Brain microvascular endothelial cell (primary cell): ENCODE results near the gene STX12.

Experiments used
- DNase-seq: peaks from one replicate; pipeline ENCODE4 v3.0.0-alpha.2; 2020
- H3K27ac ChIP-seq: fragments of 250-450 bp; sonication (Bioruptor Pico); 2 replicates; pipeline ENCODE4 v1.5.1; 2020; ENCODE audit warnings: mild to moderate bottlenecking, moderate library complexity
- H3K27me3 ChIP-seq: fragments of 250-450 bp; sonication (Bioruptor Pico); replicated peaks from 2 replicates; pipeline ENCODE4 v1.5.1; 2020; ENCODE audit warnings: mild to moderate bottlenecking
- H3K36me3 ChIP-seq: fragments of 250-450 bp; sonication (Bioruptor Pico); replicated peaks from 2 replicates; pipeline ENCODE4 v1.5.1; 2020; ENCODE audit warnings: mild to moderate bottlenecking
- H3K4me3 ChIP-seq: 2 replicates; pipeline ENCODE4 v1.5.1; 2011; ENCODE audit warnings: low read depth, mild to moderate bottlenecking, control low read depth, low read length, moderate library complexity
- CTCF ChIP-seq: IDR thresholded peaks from 2 replicates; pipeline ENCODE4 v1.5.1; 2011; ENCODE audit warnings: low read depth, mild to moderate bottlenecking, moderate library complexity, low read length, control low read depth, inconsistent platforms; ENCODE audit errors: missing control alignments
- in situ Hi-C: cut with HindIII; loops from 2 replicates; pipeline ENCODE4 v1.10.0; 2017; ENCODE audit warnings: low sequenced_read_pairs, low pct_ligation_motif_present

STX12 gene

GRCh38 chr1:27772932-27773825 is at the start of gene STX12:
Gene STX12, plus strand, starts transcription at chr1:27773219. Its CDS starts 89 bp downstream, at chr1:27773308.
- no peak for TF ChIP-seq CTCF
- Histone ChIP-seq H3K27me3 (no peaks in the 10 kb centered on the region), H3K36me3 (no peaks in the 10 kb centered on the region), H3K4me3 (peak within 1 kb of the TSS; percentile 93), H3K27ac (peak within 1 kb of the TSS; percentile 73)
- in situ Hi-C loops, result no loop called here
- DNase-seq, result peak; percentile 99

GRCh38 chr1:27724961-27725373 is 48.1 kb upstream of the STX12 start:
- Histone ChIP-seq H3K27ac (peak overlapping the region; percentile 75), H3K4me3 (peak overlapping the region; percentile 46), H3K36me3 (no peaks in the 10 kb centered on the region), H3K27me3 (no peaks in the 10 kb centered on the region)
- no peak for TF ChIP-seq CTCF
- in situ Hi-C loops, result no loop called here
- DNase-seq, result no peak

- H3K4me3 ChIP-seq, result peak within 1 kb of the TSS; percentile 86
- H3K27ac ChIP-seq, result peak within 1 kb of the TSS; percentile 82
- peak; percentile 57 for TF ChIP-seq CTCF
- no peaks in the 10 kb centered on the region for H3K36me3 ChIP-seq
- no peaks in the 10 kb centered on the region for H3K27me3 ChIP-seq
- in situ Hi-C loops, result no loop called here
- peak; percentile 98 for DNase-seq
These were observed 47.4 kb upstream of the STX12 start, which contains the start of gene FAM76A for GRCh38 chr1:27725374-27726172. Gene FAM76A, plus strand, starts transcription at chr1:27725961. Its CDS starts 120 bp downstream, at chr1:27726081.

GRCh38 chr1:27726173-27727044 is 46.6 kb upstream of the STX12 start:
- Histone ChIP-seq H3K4me3 (peak overlapping the region; percentile 86), H3K27me3 (no peaks in the 10 kb centered on the region), H3K27ac (peak overlapping the region; percentile 82), H3K36me3 (no peaks in the 10 kb centered on the region)
- no peak for TF ChIP-seq CTCF
- in situ Hi-C loops, result no loop called here
- DNase-seq, result peak; percentile 38

GRCh38 chr1:27727126-27727525 is 45.9 kb upstream of the STX12 start:
- in situ Hi-C loops, result no loop called here
- no peak overlapping the region for H3K27ac ChIP-seq
- no peak for TF ChIP-seq CTCF
- H3K27me3 ChIP-seq, result no peaks in the 10 kb centered on the region
- H3K4me3 ChIP-seq, result peak overlapping the region; percentile 86
- no peaks in the 10 kb centered on the region for H3K36me3 ChIP-seq
- peak; percentile 18 for DNase-seq
